ENCODE data around the gene AKAP3.

DNA sequence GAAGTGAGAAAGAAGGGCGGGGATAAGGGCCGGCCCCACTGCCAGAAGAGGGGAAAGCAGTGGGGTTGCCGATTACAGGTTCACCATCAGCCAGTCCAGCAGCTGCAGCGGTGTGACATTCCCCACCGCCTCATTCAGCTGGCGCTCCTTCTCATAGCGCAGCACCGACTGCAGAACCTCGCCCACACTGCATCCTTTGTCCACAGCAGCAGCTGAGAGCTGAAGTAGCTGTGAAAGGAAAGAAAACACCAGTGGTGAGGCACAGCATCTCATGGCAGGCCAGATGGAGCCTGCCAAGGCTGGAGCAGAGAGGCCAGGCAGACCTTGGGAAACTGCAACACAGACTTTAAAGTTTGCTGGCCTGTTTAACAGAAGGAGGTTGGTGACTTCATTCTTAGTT lies 33.2 kb downstream of the AKAP3 start:
- TF ChIP-seq CTCF (IDR thresholded peaks at IDR 0.05) = no peak
- TF ChIP-seq, protein P1, sequence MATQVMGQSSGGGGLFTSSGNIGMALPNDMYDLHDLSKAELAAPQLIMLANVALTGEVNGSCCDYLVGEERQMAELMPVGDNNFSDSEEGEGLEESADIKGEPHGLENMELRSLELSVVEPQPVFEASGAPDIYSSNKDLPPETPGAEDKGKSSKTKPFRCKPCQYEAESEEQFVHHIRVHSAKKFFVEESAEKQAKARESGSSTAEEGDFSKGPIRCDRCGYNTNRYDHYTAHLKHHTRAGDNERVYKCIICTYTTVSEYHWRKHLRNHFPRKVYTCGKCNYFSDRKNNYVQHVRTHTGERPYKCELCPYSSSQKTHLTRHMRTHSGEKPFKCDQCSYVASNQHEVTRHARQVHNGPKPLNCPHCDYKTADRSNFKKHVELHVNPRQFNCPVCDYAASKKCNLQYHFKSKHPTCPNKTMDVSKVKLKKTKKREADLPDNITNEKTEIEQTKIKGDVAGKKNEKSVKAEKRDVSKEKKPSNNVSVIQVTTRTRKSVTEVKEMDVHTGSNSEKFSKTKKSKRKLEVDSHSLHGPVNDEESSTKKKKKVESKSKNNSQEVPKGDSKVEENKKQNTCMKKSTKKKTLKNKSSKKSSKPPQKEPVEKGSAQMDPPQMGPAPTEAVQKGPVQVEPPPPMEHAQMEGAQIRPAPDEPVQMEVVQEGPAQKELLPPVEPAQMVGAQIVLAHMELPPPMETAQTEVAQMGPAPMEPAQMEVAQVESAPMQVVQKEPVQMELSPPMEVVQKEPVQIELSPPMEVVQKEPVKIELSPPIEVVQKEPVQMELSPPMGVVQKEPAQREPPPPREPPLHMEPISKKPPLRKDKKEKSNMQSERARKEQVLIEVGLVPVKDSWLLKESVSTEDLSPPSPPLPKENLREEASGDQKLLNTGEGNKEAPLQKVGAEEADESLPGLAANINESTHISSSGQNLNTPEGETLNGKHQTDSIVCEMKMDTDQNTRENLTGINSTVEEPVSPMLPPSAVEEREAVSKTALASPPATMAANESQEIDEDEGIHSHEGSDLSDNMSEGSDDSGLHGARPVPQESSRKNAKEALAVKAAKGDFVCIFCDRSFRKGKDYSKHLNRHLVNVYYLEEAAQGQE (IDR thresholded peaks at IDR 0.05; ENCODE audit: insufficient read depth in 1 of 2, low read depth in 2 of 2, low read length in 1 of 2) = no peak
- no peak for TF ChIP-seq SIN3A (IDR thresholded peaks at IDR 0.05; ENCODE audit: borderline replicate concordance, insufficient read depth, low read depth, low read length)
- no peak for TF ChIP-seq TCF7L2 (IDR thresholded peaks at IDR 0.05; ENCODE audit: low read depth, low read length)
- no peak for TF ChIP-seq POLR2AphosphoS5 (IDR thresholded peaks at IDR 0.05; ENCODE audit: low read depth, low read length)

All from Panc1 (cell line).